SK-N-SH (cell line): ENCODE data around the gene CHCHD1. TPM values are rescaled to one million over a fixed set of nuclear protein-coding genes. Genes with fewer than 3 reads are reported as not detected.

ENCODE experiments used
- CTCF ChIA-PET: fragments of 300-600, 350-600 bp; formaldehyde crosslinking; extraction: SDS; loops from one replicate; lab custom pipeline; 2021; lab: Yijun Ruan, JAX
- POLR2A ChIA-PET: fragments of 350-600 bp; sonication (Branson Sonifier 250); formaldehyde crosslinking; extraction: SDS; loops from one replicate; lab custom pipeline; 2020; ENCODE audit warnings: antibody characterized with exemption, inconsistent platforms; lab: Yijun Ruan, JAX
- DNase-seq: peaks from one replicate; pipeline ENCODE4 v3.0.0; 2012
- H2AFZ ChIP-seq: fragments of 200-600 bp; sonication (generic); 2 replicates; pipeline ENCODE4 v1.8.1; 2016; ENCODE audit warnings: antibody characterized with exemption, mild to moderate bottlenecking, low read depth
- H3F3A ChIP-seq: fragments of 200-600 bp; sonication (generic); replicated peaks from 2 replicates; pipeline ENCODE3; 2016; ENCODE audit warnings: antibody characterized with exemption, mild to moderate bottlenecking; ENCODE audit not compliant: insufficient read depth
- H3K27ac ChIP-seq, 2 experiments: fragments of 200-500 bp in 1 of 2; fragments of 200-600 bp in 1 of 2; sonication (Bioruptor generic) in 1 of 2; sonication (generic), shearing (Covaris generic) in 1 of 2; 2 replicates each; pipeline versions ENCODE4 v1.5.1 to v1.6.1; 2014 to 2016; ENCODE audit warnings: low read depth in 2 of 2, inconsistent platforms in 1 of 2, low read length in 1 of 2, mild to moderate bottlenecking in 1 of 2, mixed read lengths in 1 of 2
- H3K27me3 ChIP-seq: fragments of 200-600 bp; sonication (generic), shearing (Covaris generic); 2 replicates; pipeline ENCODE4 v1.6.1; 2016; ENCODE audit warnings: mixed run types; ENCODE audit not compliant: insufficient read depth
- H3K36me3 ChIP-seq, 2 experiments: fragments of 200-500 bp in 1 of 2; fragments of 200-600 bp in 1 of 2; sonication (Bioruptor generic) in 1 of 2; sonication (generic) in 1 of 2; replicated peaks in 1 of 2; 2 replicates each; pipeline versions ENCODE3 to v1.5.1; 2014 to 2016; ENCODE audit warnings: low read length in 1 of 2, mild to moderate bottlenecking in 1 of 2; ENCODE audit not compliant: insufficient read depth in 2 of 2, control insufficient read depth in 1 of 2
- H3K4me1 ChIP-seq, 2 experiments: fragments of 200-500 bp in 1 of 2; fragments of 200-600 bp in 1 of 2; sonication (Bioruptor generic) in 1 of 2; sonication (generic), shearing (Covaris generic) in 1 of 2; 2 replicates each; pipeline versions ENCODE4 v1.5.1 to v1.6.1; 2014 to 2016; ENCODE audit warnings: low read depth in 1 of 2, low read length in 1 of 2, mixed run types in 1 of 2; ENCODE audit not compliant: insufficient read depth in 2 of 2, control insufficient read depth in 1 of 2
- H3K4me2 ChIP-seq: fragments of 200-600 bp; sonication (generic), shearing (Covaris generic); 2 replicates; pipeline ENCODE4 v1.6.1; 2017; ENCODE audit warnings: mixed run types
- H3K4me3 ChIP-seq, 2 experiments: fragments of 200-500 bp in 1 of 2; fragments of 200-600 bp in 1 of 2; sonication (Bioruptor generic) in 1 of 2; sonication (generic), shearing (Covaris generic) in 1 of 2; 2 replicates each; pipeline versions ENCODE4 v1.5.1 to v1.8.1; 2014 to 2016; ENCODE audit warnings: low read depth in 2 of 2, inconsistent platforms in 1 of 2, low read length in 1 of 2, mild to moderate bottlenecking in 1 of 2, mixed read lengths in 1 of 2, moderate library complexity in 1 of 2
- H3K79me2 ChIP-seq: fragments of 200-600 bp; sonication (generic); 2 replicates; pipeline ENCODE4 v1.8.1; 2017; ENCODE audit warnings: mild to moderate bottlenecking; ENCODE audit not compliant: insufficient read depth
- H3K9ac ChIP-seq: fragments of 200-600 bp; sonication (generic); 2 replicates; pipeline ENCODE4 v1.6.1; 2017; ENCODE audit warnings: mixed run types
- H3K9me2 ChIP-seq: fragments of 200-600 bp; sonication (generic); 2 replicates; pipeline ENCODE4 v1.6.1; 2017; ENCODE audit warnings: mixed run types
- H3K9me3 ChIP-seq: fragments of 200-600 bp; sonication (generic); 2 replicates; pipeline ENCODE4 v1.6.1; 2017; ENCODE audit warnings: mixed run types, mild to moderate bottlenecking, moderate library complexity
- H4K20me1 ChIP-seq: fragments of 200-600 bp; sonication (generic); 2 replicates; pipeline ENCODE4 v1.6.1; 2017; ENCODE audit warnings: mild to moderate bottlenecking, mixed run types; ENCODE audit not compliant: insufficient read depth
- CTCF ChIP-seq: fragments of 200-600 bp; sonication (generic); IDR thresholded peaks from 2 replicates; pipeline ENCODE4 v1.6.1; 2017; ENCODE audit warnings: antibody characterized with exemption, mild to moderate bottlenecking, moderate library complexity
- ELF1 ChIP-seq: IDR thresholded peaks from 2 replicates; pipeline ENCODE4 v1.4.0; 2012
- EP300 ChIP-seq, 2 experiments: IDR thresholded peaks; 2 replicates each; pipeline versions ENCODE4 v1.4.0 to v1.6.1; 2012; ENCODE audit warnings: borderline replicate concordance in 1 of 2, low read depth in 1 of 2, low read length in 1 of 2
- IRF3 ChIP-seq: fragments of 150-350 bp; IDR thresholded peaks from 2 replicates; pipeline ENCODE4 v1.6.1; 2016; ENCODE audit warnings: mild to moderate bottlenecking, low read depth, low read length
- MAX ChIP-seq: IDR thresholded peaks from 2 replicates; pipeline ENCODE4 v1.4.0; 2012; ENCODE audit warnings: low read depth
- MXI1 ChIP-seq: IDR thresholded peaks from 2 replicates; pipeline ENCODE4 v1.6.1; 2012; ENCODE audit warnings: mild to moderate bottlenecking, low read depth, low read length, improper control_type of control experiment
- REST ChIP-seq: IDR thresholded peaks from 2 replicates; pipeline ENCODE4 v1.6.1; 2012; ENCODE audit warnings: mild to moderate bottlenecking, low read depth, low read length, moderate library complexity
- SMC3 ChIP-seq: IDR thresholded peaks from 2 replicates; pipeline ENCODE4 v1.6.1; 2012; ENCODE audit warnings: low read depth, low read length, improper control_type of control experiment
- TCF12 ChIP-seq: IDR thresholded peaks from 2 replicates; pipeline ENCODE4 v1.4.0; 2012
- USF1 ChIP-seq: IDR thresholded peaks from 2 replicates; pipeline ENCODE4 v1.4.0; 2012; ENCODE audit warnings: low read depth, borderline replicate concordance
- ZBTB33 ChIP-seq: IDR thresholded peaks from 2 replicates; pipeline ENCODE4 v1.4.0; 2012; ENCODE audit warnings: low read depth, borderline replicate concordance
- WGBS: methylation state at CpG from one replicate; pipeline ENCODE4 v1.1.6; 2017; ENCODE audit warnings: low lambda C conversion rate; 5-methylcytosine and 5-hydroxymethylcytosine counted together
- polyA plus RNA-seq, 3 experiments: library from polyadenylated mRNA; depleted of rRNA; stranded (reverse); fragments of >200 nt; gene quantifications; 2 replicates each; pipeline ENCODE4 v1.2.3, GENCODE V29; 2012

The CHCHD1 gene
- polyA plus RNA-seq, 1 of the 3 experiments (the other 2 are of a cell fraction) = 60.9 TPM

GRCh38 chr10:73800560-73801252 is 18.9 kb downstream of the CHCHD1 start:
- ChIA-PET POLR2A (interaction anchor here (0.7 to 2.6 kb wide), 4 partner anchors 10 to 28 kb away, joined by 3 to 13 read pairs (median 4); partner anchors contain the start of gene ZSWIM8), CTCF (interaction anchor here (0.9 kb wide), 1 partner anchor 79 kb away, joined by 3 read pairs; no protein-coding TSS in a partner anchor)
- Histone ChIP-seq H3K9ac (no peak overlapping the region), H3K9me3 (no peaks in the 10 kb centered on the region), H3F3A (peaks cover 28% of the 10 kb centered on the region), H3K4me3 (no peak overlapping the region), H3K27ac (no peak overlapping the region), H2AFZ (no peak overlapping the region), H3K9me2 (no peaks in the 10 kb centered on the region), H3K79me2 (no peaks in the 10 kb centered on the region), H3K36me3 (peaks cover 32 to 74% of the 10 kb centered on the region in 2 experiments), H3K4me1 (no peaks in the 10 kb centered on the region), H3K27me3 (no peaks in the 10 kb centered on the region), H3K4me2 (no peak overlapping the region), H4K20me1 (no peaks in the 10 kb centered on the region)
- DNase-seq = no peak
- 89% methylated on average over 12 of the region's 20 CpGs for WGBS
- TF ChIP-seq MXI1 (no peak), EP300 (IDR thresholded peaks at IDR 0.05; ENCODE audit: borderline replicate concordance in 1 of 2, low read depth in 1 of 2, low read length in 1 of 2) (no peak), SMC3 (no peak), MAX (no peak), ZBTB33 (no peak), TCF12 (no peak), CTCF (no peak), REST (no peak), IRF3 (no peak), USF1 (no peak), ELF1 (no peak)
